GM21515 (cell line): Measurements from ENCODE around the gene SPC24.
"Not testable (repeated sequence)": the region's sequence is repeated elsewhere in the genome, so short reads cannot be mapped to it uniquely, and the experiment has no call there.

Experiments used
- ATAC-seq: cut with Tn5 transposase; IDR thresholded peaks from one replicate; pipeline ENCODE4 v1.9.1; 2021; ENCODE audit not compliant: unreplicated experiment

Gene SPC24

GRCh38 chr19:11131471-11131870 lies 24.1 kb downstream of the SPC24 start:
- no peak for ATAC-seq

DNA sequence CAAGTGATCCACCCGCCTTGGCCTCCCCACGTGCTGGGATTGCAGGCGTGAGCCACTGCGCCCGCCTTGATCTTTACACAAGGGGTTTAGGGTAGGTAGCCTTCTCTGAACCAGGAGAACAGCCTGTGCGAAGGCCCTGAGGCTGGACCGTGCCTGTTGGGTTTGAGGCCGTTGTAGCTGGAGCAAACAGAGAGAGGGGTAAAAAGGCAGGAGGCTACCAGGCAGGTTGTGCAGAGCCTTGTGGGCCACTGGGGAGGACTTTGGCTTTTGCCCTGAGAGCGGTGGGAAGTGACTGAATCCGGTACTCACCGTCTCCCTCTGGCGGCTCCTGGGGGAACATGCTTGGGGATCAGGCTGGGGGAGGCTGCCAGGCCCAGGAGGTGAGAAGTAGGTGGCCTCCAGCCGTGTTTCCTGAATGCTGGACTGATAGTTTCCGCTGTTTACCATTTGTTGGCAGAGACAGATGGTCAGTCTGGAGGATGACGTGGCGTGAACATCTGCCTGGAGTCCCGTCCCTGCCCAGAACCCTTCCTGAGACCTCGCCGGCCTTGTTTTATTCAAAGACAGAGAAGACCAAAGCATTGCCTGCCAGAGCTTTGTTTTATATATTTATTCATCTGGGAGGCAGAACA lies 24.6 kb downstream of the SPC24 start:
- no peak for ATAC-seq

DNA sequence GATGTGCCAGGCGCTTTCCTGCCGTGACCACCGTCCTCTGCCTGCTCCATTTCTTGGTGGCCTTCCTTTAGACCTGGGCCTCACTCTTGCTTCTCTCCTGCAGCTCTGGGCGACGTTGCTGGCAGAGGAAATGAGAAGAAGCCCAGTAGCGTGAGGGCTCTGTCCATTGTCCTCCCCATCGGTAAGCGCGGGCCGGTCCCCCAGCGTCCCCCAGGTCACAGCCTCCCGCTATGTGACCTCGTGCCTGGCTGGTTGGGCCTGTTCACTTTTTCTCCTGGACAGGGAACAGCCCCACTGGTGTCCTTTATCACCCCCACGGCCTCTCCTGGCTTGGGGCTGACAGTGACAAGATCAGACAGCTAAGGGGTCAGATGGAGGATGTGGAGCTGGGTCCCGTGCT lies 27.7 kb downstream of the SPC24 start:
- no peak for ATAC-seq

GRCh38 chr19:11125994-11126685 lies 29.4 kb downstream of the SPC24 start:
- no peak for ATAC-seq

DNA sequence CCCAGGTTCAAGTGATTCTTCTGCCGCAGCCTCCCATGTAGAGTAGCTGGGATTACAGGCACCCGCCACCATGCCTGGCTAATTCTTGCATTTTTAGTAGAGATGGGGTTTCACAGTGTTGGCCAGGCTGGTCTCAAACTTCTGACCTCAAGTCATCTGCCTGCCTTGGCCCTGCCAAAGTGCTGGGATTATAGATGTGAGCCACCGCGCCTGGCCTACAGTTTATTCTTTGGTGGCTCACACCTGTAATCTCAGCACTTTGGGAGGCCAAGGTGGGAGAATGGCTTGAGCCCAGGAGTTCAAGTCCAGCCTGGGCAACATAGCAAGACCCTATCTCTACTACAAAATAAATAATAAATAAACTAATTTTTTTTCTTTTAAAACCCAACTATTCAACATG lies 31.4 kb downstream of the SPC24 start:
- not testable (repeated sequence) for ATAC-seq

DNA sequence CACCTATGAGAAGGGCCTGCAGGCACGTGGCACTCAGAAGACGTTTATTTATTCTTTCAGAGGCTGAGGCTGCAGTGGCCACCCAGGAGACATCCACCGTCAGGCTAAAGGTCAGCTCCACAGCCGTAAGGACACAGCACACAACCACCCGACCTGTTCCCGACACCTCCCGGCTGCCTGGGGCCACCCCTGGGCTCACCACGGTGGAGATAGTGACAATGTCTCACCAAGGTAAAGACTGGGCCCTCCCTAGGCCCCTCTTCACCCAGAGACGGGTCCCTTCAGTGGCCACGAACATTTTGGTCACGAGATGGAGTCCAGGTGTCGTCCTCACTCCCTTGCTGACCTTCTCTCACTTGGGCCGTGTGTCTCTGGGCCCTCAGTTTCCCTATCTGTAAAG lies 32.5 kb downstream of the SPC24 start:
- no peak for ATAC-seq

DNA sequence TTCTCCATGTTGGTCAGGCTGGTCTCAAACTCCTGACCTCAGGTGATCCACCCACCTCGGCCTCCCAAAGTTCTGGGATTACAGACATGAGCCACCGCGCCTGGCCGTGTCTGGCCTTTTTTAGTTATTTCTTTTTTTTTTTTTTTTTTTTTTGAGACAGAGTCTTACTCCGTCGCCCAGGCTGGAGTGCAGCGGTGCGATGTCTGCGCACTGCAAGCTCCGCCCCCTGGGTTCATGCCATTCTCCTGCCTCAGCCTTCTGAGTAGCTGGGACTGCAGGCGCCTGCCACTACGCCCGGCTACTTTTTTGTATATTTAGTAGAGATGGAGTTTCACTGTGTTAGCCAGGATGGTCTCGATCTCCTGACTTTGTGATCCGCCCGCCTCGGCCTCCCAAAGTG lies 33.6 kb downstream of the SPC24 start:
- ATAC-seq: not testable (repeated sequence)

DNA sequence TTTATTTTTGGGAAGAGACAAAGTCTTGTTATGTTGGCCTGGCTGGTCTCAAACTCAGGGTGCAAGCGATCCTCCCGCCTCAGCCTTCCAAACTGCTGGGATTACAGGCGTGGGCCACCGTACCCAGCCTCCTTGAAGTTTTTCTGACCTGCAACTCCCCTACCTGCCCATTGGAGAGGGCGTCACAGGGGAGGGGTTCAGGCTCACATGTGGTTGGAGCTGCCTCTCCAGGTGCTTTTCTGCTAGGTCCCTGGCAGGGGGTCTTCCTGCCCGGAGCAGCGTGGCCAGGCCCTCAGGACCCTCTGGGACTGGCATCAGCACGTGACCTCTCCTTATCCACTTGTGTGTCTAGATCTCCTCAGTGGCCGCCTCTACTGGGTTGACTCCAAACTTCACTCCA lies 39.1 kb downstream of the SPC24 start:
- no peak for ATAC-seq

DNA sequence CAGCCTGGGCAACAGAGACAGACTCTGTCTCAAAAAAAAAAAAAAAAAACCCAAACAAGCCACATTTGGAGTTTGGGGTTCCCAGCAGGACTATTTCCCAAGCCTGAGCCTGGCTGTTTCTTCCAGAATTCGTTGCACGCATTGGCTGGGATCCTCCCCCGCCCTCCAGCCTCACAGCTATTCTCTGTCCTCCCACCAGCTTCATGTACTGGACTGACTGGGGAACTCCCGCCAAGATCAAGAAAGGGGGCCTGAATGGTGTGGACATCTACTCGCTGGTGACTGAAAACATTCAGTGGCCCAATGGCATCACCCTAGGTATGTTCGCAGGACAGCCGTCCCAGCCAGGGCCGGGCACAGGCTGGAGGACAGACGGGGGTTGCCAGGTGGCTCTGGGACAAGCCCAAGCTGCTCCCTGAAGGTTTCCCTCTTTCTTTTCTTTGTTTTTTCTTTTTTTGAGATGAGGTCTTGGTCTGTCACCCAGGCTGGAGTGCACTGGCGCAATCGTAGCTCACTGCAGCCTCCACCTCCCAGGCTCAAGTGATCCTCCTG lies 39.6 kb downstream of the SPC24 start:
- ATAC-seq: no peak

- ATAC-seq: no peak
Measured at GRCh38 chr19:11115042-11115441, 40.5 kb downstream of the SPC24 start.

DNA sequence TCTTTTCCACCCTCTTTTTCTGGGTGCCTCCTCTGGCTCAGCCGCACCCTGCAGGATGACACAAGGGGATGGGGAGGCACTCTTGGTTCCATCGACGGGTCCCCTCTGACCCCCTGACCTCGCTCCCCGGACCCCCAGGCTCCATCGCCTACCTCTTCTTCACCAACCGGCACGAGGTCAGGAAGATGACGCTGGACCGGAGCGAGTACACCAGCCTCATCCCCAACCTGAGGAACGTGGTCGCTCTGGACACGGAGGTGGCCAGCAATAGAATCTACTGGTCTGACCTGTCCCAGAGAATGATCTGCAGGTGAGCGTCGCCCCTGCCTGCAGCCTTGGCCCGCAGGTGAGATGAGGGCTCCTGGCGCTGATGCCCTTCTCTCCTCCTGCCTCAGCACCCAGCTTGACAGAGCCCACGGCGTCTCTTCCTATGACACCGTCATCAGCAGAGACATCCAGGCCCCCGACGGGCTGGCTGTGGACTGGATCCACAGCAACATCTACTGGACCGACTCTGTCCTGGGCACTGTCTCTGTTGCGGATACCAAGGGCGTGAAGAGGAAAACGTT lies 42.4 kb downstream of the SPC24 start:
- ATAC-seq: no peak

GRCh38 chr19:11111771-11112144 lies 43.8 kb downstream of the SPC24 start:
- no peak for ATAC-seq

DNA sequence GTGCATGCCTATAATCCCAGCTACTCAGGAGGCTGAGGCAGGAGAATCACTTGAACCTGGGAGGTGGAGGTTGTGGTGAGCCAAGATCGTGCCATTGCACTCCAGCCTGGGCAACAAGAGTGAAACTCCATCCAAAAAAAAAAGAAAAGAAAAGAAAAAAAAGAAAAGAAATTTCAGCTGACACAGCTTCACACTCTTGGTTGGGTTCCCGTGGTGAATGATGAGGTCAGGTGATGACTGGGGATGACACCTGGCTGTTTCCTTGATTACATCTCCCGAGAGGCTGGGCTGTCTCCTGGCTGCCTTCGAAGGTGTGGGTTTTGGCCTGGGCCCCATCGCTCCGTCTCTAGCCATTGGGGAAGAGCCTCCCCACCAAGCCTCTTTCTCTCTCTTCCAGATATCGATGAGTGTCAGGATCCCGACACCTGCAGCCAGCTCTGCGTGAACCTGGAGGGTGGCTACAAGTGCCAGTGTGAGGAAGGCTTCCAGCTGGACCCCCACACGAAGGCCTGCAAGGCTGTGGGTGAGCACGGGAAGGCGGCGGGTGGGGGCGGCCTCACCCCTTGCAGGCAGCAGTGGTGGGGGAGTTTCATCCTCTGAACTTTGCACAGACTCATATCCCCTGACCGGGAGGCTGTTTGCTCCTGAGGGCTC lies 44.3 kb downstream of the SPC24 start:
- no peak for ATAC-seq

GRCh38 chr19:11108746-11109145 lies 46.8 kb downstream of the SPC24 start:
- ATAC-seq: no peak

GRCh38 chr19:11106477-11106876 lies 49.1 kb downstream of the SPC24 start:
- no peak for ATAC-seq

DNA sequence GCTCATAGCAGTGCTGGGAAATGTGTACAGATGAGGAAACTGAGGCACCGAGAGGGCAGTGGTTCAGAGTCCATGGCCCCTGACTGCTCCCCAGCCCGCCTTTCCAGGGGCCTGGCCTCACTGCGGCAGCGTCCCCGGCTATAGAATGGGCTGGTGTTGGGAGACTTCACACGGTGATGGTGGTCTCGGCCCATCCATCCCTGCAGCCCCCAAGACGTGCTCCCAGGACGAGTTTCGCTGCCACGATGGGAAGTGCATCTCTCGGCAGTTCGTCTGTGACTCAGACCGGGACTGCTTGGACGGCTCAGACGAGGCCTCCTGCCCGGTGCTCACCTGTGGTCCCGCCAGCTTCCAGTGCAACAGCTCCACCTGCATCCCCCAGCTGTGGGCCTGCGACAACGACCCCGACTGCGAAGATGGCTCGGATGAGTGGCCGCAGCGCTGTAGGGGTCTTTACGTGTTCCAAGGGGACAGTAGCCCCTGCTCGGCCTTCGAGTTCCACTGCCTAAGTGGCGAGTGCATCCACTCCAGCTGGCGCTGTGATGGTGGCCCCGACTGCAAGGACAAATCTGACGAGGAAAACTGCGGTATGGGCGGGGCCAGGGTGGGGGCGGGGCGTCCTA lies 50.5 kb downstream of the SPC24 start:
- no peak for ATAC-seq

DNA sequence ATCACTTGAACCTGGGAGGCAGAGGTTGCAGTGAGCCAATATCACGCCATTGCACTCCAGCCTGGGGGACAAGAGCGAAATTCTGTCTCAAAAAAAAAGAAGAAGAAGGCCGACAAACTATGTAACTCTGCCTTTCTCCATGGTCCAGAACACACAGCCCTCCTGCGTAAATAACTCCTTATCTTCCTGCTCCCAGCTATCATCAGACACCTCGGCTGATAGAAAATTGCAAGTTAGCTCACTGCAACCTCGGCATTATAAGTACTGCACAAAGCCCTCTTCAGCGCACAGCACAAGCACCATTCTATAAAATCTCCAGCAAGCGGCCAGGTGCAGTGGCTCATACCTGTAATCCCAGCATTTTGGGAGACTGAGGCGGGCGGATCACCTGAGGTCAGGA lies 51.9 kb downstream of the SPC24 start:
- not testable (repeated sequence) for ATAC-seq

GRCh38 chr19:11102944-11103343 lies 52.6 kb downstream of the SPC24 start:
- no peak for ATAC-seq

- ATAC-seq: no peak
Measured at GRCh38 chr19:11101057-11101456, 54.5 kb downstream of the SPC24 start.

GRCh38 chr19:11100049-11100448 lies 55.5 kb downstream of the SPC24 start:
- no peak for ATAC-seq

DNA sequence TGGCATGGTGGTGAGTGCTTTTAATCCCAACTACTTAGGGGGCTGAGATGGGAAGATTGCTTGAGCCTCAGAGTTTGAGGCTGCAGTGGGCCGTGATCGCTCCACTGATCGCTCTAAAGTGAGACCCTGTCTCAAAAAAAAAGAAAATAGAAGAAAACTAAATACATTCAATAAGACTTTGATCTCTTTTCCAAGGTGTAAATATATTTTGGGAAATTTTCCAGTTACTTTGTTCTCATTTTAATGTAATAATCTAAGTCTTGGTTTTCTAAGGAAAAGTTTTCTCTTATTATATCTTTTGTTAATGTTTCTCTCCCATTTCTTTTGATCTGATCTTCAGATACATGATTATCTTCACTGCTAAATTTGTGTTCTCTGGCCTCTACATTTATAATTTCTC lies 56.7 kb downstream of the SPC24 start:
- ATAC-seq: no peak
